Calu3 (cell line): Measurements from ENCODE around the gene ABCA12. TPM values are rescaled to one million over a fixed set of nuclear protein-coding genes. Genes with fewer than 3 reads are reported as not detected.

Experiments
- BruUV-seq: library from RNA; stranded (reverse); fragments of 400-500 nt; replicated peaks from 2 replicates; lab custom pipeline; 2021; lab: Mats Ljungman, UMichigan
- CTCF ChIA-PET: fragments of 300-600 bp; sonication (Branson Sonifier 250); formaldehyde crosslinking; loops from one replicate; lab custom pipeline; 2022; ENCODE audit warnings: antibody characterized with exemption; lab: Charles Lee
- DNase-seq: peaks from one replicate; pipeline ENCODE4 v3.0.0; 2022
- H3K27ac Mint-ChIP-seq: one replicate; pipeline ENCODE4 v1.8.0; 2022; ENCODE audit warnings: mixed read lengths; ENCODE audit not compliant: unreplicated experiment
- H3K27me3 Mint-ChIP-seq: one replicate; pipeline ENCODE4 v1.8.0; 2022; ENCODE audit warnings: mixed read lengths; ENCODE audit not compliant: unreplicated experiment
- H3K36me3 Mint-ChIP-seq: one replicate; pipeline ENCODE4 v1.8.0; 2022; ENCODE audit warnings: mild to moderate bottlenecking, moderate library complexity, mixed read lengths; ENCODE audit not compliant: insufficient read depth, unreplicated experiment
- H3K4me1 Mint-ChIP-seq: one replicate; pipeline ENCODE4 v1.8.0; 2022; ENCODE audit warnings: mild to moderate bottlenecking, low read depth, mixed read lengths; ENCODE audit not compliant: unreplicated experiment
- H3K4me3 Mint-ChIP-seq: one replicate; pipeline ENCODE4 v1.8.0; 2022; ENCODE audit warnings: mild to moderate bottlenecking, low read depth, moderate library complexity, mixed read lengths; ENCODE audit not compliant: unreplicated experiment
- H3K9me3 Mint-ChIP-seq: one replicate; pipeline ENCODE4 v1.8.0; 2022; ENCODE audit warnings: low read depth, mixed read lengths; ENCODE audit not compliant: unreplicated experiment
- intact Hi-C: fragments of 100-400 bp; cut with micrococcal nuclease; formaldehyde crosslinking; loops from one replicate; pipeline ENCODE4 v1.10.0; 2022; ENCODE audit not compliant: unreplicated experiment
- total RNA-seq: library from RNA; stranded (reverse); gene quantifications from 2 replicates; pipeline ENCODE4 v1.2.3, GENCODE V29; 2022
- TF ChIP-seq, protein P1 (sequence below): fragments of 200-600 bp; IDR thresholded peaks from one replicate; pipeline ENCODE4 v1.8.0; 2022; ENCODE audit warnings: antibody characterized with exemption; ENCODE audit not compliant: unreplicated experiment

ABCA12 gene
- total RNA-seq, 1 experiment from 2014 or later, result 4.8 TPM

DNA sequence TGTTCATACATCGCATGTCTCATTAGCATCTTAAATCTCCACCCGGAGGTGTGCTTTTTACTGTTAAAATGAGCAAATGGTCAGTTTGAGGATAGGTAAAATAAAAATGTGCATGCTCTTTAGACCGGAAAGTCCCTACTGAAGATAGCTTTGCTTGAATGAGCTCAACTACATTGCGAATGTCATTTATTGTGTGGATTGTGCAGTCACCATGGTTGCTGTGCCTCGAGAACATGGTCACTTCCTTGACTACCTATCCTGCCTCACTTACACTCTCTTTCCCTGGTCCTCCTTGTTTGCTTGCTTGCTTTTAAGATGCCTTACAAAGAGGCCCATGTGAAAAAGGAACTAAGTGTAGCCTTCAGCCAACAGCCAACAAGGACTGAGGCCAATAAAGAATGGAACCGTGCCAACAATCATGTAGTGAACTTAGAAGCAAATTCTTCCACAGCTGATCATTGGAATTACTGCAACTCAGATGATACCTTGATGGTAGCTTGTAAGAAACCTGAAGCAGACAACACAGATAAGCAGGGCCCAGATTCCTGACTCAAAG lies 256.7 kb downstream of the ABCA12 start:
- Mint-ChIP-seq H3K36me3 (no peaks in the 10 kb centered on the region), H3K4me3 (no peak overlapping the region), H3K27ac (no peak overlapping the region), H3K4me1 (no peaks in the 10 kb centered on the region), H3K9me3 (no peaks in the 10 kb centered on the region), H3K27me3 (no peaks in the 10 kb centered on the region)
- intact Hi-C loops, result no loop called here
- TF ChIP-seq, protein P1, sequence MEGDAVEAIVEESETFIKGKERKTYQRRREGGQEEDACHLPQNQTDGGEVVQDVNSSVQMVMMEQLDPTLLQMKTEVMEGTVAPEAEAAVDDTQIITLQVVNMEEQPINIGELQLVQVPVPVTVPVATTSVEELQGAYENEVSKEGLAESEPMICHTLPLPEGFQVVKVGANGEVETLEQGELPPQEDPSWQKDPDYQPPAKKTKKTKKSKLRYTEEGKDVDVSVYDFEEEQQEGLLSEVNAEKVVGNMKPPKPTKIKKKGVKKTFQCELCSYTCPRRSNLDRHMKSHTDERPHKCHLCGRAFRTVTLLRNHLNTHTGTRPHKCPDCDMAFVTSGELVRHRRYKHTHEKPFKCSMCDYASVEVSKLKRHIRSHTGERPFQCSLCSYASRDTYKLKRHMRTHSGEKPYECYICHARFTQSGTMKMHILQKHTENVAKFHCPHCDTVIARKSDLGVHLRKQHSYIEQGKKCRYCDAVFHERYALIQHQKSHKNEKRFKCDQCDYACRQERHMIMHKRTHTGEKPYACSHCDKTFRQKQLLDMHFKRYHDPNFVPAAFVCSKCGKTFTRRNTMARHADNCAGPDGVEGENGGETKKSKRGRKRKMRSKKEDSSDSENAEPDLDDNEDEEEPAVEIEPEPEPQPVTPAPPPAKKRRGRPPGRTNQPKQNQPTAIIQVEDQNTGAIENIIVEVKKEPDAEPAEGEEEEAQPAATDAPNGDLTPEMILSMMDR, result no peak
- CTCF ChIA-PET, result no interaction called here
- DNase-seq, result no peak
- no TSS peak for BruUV-seq

Other genes starting within 250 kb of the ABCA12 start
- 206 and 219 TPM in 2 replicates for gene ATIC, start 173.4 kb upstream of the ABCA12 start, total RNA-seq